Esophagus muscularis mucosa (tissue), 4 donors: ENCODE results near the gene LTF. TPM values are rescaled to one million over a fixed set of nuclear protein-coding genes. Genes with fewer than 3 reads are reported as not detected.

Experiments used
- DNase-seq: peaks from one replicate; pipeline ENCODE4 v3.0.0-alpha.2; 2017; ENCODE audit errors: extremely low spot score
- H3K27ac ChIP-seq, 4 donors: fragments of 200-600 bp; sonication (generic); replicated peaks in 1 of 4; 1 replicate in 3 of 4; 2 replicates in 1 of 4; pipeline ENCODE4 v1.5.1; 2016 to 2019; ENCODE audit warnings: mild to moderate bottlenecking in 1 of 4
- H3K27me3 ChIP-seq, 4 donors: fragments of 200-600 bp; sonication (generic); one replicate each; pipeline versions ENCODE4 v1.5.1 to v1.6.0; 2016 to 2019
- H3K36me3 ChIP-seq, 4 donors: fragments of 200-600 bp; sonication (generic); one replicate each; pipeline ENCODE4 v1.5.1; 2016 to 2019
- H3K4me1 ChIP-seq, 4 donors: fragments of 200-600 bp; sonication (generic); one replicate each; pipeline ENCODE4 v1.5.1; 2016 to 2019
- H3K4me3 ChIP-seq, 4 donors: fragments of 200-600 bp; sonication (generic); 1 replicate in 2 of 4; 2 replicates in 2 of 4; pipeline ENCODE4 v1.5.1; 2016 to 2019; ENCODE audit warnings: mild to moderate bottlenecking in 4 of 4, moderate library complexity in 1 of 4
- H3K9me3 ChIP-seq, 4 donors: fragments of 200-600 bp; sonication (generic); 1 replicate in 3 of 4; 2 replicates in 1 of 4; pipeline ENCODE4 v1.5.1; 2016 to 2019
- EP300 ChIP-seq: sonication (generic); formaldehyde crosslinking; IDR thresholded peaks from one replicate; pipeline ENCODE4 v1.6.1; 2017; ENCODE audit warnings: antibody characterized with exemption
- POLR2A ChIP-seq: fragments of 450-650 bp; IDR thresholded peaks from one replicate; pipeline ENCODE4 v1.6.1; 2017; ENCODE audit warnings: antibody characterized with exemption, moderate library complexity, mild to moderate bottlenecking, low read depth
- POLR2AphosphoS5 ChIP-seq, 2 donors: sonication (generic); formaldehyde crosslinking; IDR thresholded peaks; one replicate each; pipeline ENCODE4 v1.6.1; 2017; ENCODE audit warnings: antibody characterized with exemption in 2 of 2
- WGBS: methylation state at CpG from one replicate; pipeline ENCODE4 v1.1.5; 2018; 5-methylcytosine and 5-hydroxymethylcytosine counted together
- intact Hi-C: fragments of 100-400 bp; cut with DNase I; formaldehyde crosslinking; loops from one replicate; pipeline ENCODE4 v1.15.1; 2023
- total RNA-seq, 4 donors: library from RNA; depleted of rRNA; stranded (reverse); fragments of >200 nt; gene quantifications; one replicate each; pipeline versions ENCODE4 v1.1.0 to v1.2.1, GENCODE V29; 2016
- TF ChIP-seq, protein P1 (sequence below), 3 experiments: fragments of 200-600 bp in 2 of 3; fragments of 450-650 bp in 1 of 3; sonication (generic) in 2 of 3; IDR thresholded peaks; one replicate each; pipeline ENCODE4 v1.5.1; 2017 to 2019; ENCODE audit warnings: antibody characterized with exemption in 3 of 3, mild to moderate bottlenecking in 2 of 3, moderate library complexity in 1 of 3

LTF gene
- total RNA-seq, 4 donors from 2014 or later: 0.45 to 1.7 (median 0.87) TPM

DNA sequence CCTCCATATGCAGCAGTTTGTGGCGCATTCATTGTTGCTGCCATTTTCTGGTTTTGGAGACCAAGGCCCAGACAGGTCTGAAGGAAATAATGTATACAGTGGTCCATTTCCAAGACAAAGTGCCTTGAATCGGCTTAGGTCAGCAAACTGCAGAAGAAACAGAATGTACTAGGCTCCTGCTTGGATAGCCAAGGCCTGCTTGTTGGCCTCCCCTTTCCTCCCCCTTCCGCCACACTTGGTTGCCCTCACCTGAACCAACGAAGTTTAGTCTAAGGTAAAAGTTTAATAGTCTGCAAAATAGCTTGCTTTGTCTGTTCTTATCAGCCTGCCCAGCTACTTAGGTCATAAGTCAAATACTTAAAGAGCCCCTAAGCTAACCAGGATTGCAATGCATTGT is 21.1 kb upstream of the LTF start:
- WGBS: 96% methylated on average over 4 of the region's 4 CpGs
- DNase-seq: no peak
- intact Hi-C loops: no loop called here
- Histone ChIP-seq H3K4me3 (no peak overlapping the region), H3K4me1 (peaks cover 0 to 8% (median 7%) of the 10 kb centered on the region in 4 donors), H3K27me3 (peaks cover 0 to 12% (median 0%) of the 10 kb centered on the region in 4 donors), H3K36me3 (no peaks in the 10 kb centered on the region), H3K27ac (no peak overlapping the region), H3K9me3 (no peaks in the 10 kb centered on the region)
- TF ChIP-seq POLR2A (no peak), POLR2AphosphoS5 (IDR thresholded peaks at IDR 0.05) (no peak), EP300 (no peak)
- TF ChIP-seq, protein P1, sequence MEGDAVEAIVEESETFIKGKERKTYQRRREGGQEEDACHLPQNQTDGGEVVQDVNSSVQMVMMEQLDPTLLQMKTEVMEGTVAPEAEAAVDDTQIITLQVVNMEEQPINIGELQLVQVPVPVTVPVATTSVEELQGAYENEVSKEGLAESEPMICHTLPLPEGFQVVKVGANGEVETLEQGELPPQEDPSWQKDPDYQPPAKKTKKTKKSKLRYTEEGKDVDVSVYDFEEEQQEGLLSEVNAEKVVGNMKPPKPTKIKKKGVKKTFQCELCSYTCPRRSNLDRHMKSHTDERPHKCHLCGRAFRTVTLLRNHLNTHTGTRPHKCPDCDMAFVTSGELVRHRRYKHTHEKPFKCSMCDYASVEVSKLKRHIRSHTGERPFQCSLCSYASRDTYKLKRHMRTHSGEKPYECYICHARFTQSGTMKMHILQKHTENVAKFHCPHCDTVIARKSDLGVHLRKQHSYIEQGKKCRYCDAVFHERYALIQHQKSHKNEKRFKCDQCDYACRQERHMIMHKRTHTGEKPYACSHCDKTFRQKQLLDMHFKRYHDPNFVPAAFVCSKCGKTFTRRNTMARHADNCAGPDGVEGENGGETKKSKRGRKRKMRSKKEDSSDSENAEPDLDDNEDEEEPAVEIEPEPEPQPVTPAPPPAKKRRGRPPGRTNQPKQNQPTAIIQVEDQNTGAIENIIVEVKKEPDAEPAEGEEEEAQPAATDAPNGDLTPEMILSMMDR (IDR thresholded peaks at IDR 0.05): no peak

DNA sequence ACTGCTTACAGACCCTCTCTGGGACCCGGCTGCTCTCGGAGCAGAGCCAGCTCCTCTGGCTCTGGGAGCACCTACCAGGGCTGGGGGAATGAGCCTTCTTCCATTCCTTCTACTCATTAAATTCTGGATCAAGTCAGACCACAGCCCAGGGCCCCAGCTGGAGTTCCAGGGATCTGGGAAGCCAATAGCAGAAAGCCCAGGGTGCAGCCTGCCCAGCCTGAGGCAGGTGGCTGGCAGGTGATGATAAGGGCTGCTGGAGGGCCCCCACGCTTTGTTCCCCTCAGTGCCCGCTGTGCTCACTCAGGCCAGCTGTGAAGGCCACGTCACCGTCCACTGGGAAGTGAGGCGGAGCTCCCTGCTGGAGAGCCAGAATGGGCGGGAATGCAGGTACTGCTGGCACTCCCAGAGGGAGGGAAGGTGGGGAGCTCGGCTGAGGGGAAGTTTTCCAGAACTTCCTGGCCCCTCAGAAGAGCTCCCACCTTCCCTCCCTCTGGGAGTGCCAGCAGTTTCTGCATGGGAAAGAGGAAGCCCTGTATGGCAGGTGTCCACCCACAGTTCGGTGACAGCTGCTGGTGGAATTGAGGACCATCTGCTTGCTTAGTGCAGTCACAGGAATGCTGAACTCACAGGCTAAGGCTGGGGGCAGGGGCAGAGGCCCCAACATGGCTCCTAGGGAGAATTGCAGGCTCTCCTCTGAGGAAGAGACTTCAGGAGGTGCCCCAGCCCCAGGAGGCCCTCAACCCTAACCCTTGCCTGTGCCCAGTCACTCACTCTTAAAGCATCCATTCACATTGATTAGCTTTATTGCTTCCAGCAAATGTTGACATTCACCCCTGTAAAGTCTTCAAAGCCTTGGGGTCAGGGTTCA is 20.4 kb upstream of the LTF start:
- DNase-seq: no peak
- TF ChIP-seq EP300 (no peak), POLR2A (no peak), POLR2AphosphoS5 (IDR thresholded peaks at IDR 0.05) (no peak)
- WGBS: 94% methylated on average over 2 of the region's 10 CpGs
- no peak overlapping the region for H3K4me3 ChIP-seq
- no peaks in the 10 kb centered on the region for H3K9me3 ChIP-seq
- H3K27me3 ChIP-seq: peaks cover 0 to 18% (median 0%) of the 10 kb centered on the region in 4 donors
- H3K4me1 ChIP-seq: peaks cover 0 to 8% (median 7%) of the 10 kb centered on the region in 4 donors
- no peaks in the 10 kb centered on the region for H3K36me3 ChIP-seq
- no peak overlapping the region for H3K27ac ChIP-seq
- intact Hi-C loops: no loop called here

DNA sequence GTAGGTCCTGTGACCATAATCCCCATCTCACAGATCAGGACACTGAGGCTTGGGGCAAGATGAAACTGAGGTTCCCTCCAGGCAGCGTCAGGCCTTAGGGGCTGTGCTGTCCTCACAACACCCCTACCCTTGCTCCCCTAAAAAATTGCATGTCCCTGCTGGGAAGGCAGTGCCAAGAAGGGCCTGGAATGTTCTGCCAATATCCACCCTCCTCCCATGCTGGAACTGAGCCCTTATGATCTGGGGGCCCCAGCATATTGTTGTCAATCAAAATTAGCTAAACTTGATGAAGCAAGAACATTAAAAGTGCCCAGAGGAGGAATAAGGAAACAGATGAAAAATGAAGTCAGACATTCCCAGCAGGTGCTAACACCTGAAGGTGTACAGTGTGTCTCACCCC is 19.7 kb upstream of the LTF start:
- TF ChIP-seq EP300 (no peak), POLR2AphosphoS5 (IDR thresholded peaks at IDR 0.05) (no peak), POLR2A (no peak)
- TF ChIP-seq, protein P1 (IDR thresholded peaks at IDR 0.05): no peak
- DNase-seq: no peak
- intact Hi-C loops: no loop called here

DNA sequence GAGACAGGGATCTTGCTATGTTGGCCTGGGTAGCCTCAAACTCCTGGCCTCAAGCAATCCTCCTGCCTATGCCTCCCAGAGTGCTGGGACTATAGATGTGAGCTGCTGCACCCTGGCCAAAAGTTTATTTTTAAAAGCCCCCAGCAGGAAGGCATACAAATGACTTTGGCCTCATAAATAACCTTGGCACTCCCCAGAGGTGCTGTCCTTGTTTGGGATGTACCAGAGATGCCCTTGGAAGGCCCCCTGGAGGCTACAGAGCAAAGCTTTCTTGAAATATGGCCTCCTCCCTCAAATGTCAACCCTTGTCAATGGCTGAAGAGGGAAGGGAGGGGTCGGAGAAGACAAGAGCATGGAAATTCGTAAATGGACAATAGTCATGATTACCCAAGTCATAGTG is 19.1 kb upstream of the LTF start:
- intact Hi-C loops: no loop called here
- TF ChIP-seq, protein P1 (IDR thresholded peaks at IDR 0.05): no peak
- TF ChIP-seq POLR2A (no peak), EP300 (no peak), POLR2AphosphoS5 (IDR thresholded peaks at IDR 0.05) (no peak)
- peaks cover 0 to 5% (median 4%) of the 10 kb centered on the region in 4 donors for H3K4me1 ChIP-seq
- H3K4me3 ChIP-seq: no peak overlapping the region
- no peak for DNase-seq
- no peak overlapping the region for H3K27ac ChIP-seq
- no peaks in the 10 kb centered on the region for H3K9me3 ChIP-seq
- H3K36me3 ChIP-seq: no peaks in the 10 kb centered on the region
- H3K27me3 ChIP-seq: peaks cover 0 to 31% (median 0%) of the 10 kb centered on the region in 4 donors
- 88% methylated on average over 2 of the region's 2 CpGs for WGBS

More for the DNA sequence above, 19.7 kb upstream of the LTF start:
- H3K36me3 ChIP-seq: no peaks in the 10 kb centered on the region
- no peak overlapping the region for H3K27ac ChIP-seq
- H3K4me1 ChIP-seq: peaks cover 0 to 8% (median 7%) of the 10 kb centered on the region in 4 donors
- no peaks in the 10 kb centered on the region for H3K9me3 ChIP-seq
- no CpG with 5 or more reads among the region's 1 CpG for WGBS
- no peak overlapping the region for H3K4me3 ChIP-seq
- peaks cover 0 to 26% (median 0%) of the 10 kb centered on the region in 4 donors for H3K27me3 ChIP-seq

DNA sequence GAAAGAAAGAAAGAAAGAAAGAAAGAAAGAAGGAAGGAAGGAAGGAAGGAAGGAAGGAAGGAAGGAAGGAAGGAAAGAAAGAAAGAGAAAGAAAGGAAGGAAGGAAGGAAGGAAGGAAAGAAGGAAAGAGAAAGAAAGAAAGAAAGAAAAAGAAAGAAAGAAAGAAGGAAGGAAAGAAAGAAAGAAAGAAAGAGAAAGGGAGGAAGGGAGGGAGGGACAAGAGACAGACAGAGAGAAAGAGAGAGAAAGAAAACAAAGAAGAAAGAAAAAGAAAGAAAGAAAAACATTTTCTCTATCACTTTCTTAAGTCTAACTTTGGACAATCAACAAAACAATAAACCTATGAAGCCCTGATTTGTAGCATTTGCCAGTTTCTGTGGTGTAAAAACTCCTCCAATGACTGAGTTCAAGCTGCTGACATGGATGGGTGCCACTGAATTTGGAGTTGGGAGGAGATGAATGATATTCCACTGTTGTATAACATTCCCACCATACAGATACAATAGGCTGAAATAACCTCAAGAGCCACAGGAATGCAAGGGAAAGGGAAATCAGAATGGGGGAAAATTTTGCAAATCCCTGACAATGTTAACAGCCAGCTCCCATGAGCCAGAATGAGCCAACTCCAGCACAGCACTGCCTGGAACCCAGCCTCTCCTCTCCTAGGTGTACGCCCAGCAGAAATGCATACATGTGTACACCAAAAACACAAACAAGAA is 18.1 kb upstream of the LTF start:
- WGBS: 93% methylated on average over 1 of the region's 1 CpG
- TF ChIP-seq EP300 (no peak), POLR2AphosphoS5 (IDR thresholded peaks at IDR 0.05) (no peak), POLR2A (no peak)
- TF ChIP-seq, protein P1 (IDR thresholded peaks at IDR 0.05): no peak
- Histone ChIP-seq H3K4me1 (no peaks in the 10 kb centered on the region), H3K4me3 (no peak overlapping the region), H3K9me3 (no peaks in the 10 kb centered on the region), H3K27ac (no peak overlapping the region), H3K36me3 (no peaks in the 10 kb centered on the region), H3K27me3 (peaks cover 0 to 40% (median 0%) of the 10 kb centered on the region in 4 donors)
- DNase-seq: no peak
- intact Hi-C loops: no loop called here
